ENCODE measurements around the gene AK9. TPM values are rescaled to one million over a fixed set of nuclear protein-coding genes. Genes with fewer than 3 reads are reported as not detected.
"Not testable (repeated sequence)": the region's sequence is repeated elsewhere in the genome, so short reads cannot be mapped to it uniquely, and the experiment has no call there.

Gene AK9
- total RNA-seq, 1 donor from 2014 or later, result 15.5 TPM

- no peak for DNase-seq
Observed at GRCh38 chr6:109623288-109623687, 67.7 kb downstream of the AK9 start.

- DNase-seq, result no peak
Observed at GRCh38 chr6:109612268-109612667, 78.7 kb downstream of the AK9 start.

DNA sequence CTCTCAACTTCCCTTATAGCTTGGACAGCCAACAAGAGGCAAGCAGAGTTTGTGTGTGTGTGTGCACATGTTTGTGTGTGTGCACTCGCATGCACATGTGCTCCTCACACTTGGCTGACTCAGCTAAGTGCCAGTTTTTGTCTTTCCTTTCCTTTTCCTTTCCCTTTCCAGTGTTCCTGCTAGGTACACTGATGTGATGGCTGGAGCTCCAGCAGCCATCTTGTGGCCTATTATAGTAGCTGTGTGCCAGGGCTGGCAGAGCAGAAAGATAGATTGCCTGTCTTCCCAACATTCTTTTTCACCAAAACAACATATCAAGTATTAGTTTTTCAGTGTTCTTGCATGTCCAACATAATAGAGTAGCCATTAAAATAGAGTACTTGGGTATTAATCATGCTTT lies 79.5 kb downstream of the AK9 start:
- no peak for DNase-seq

DNA sequence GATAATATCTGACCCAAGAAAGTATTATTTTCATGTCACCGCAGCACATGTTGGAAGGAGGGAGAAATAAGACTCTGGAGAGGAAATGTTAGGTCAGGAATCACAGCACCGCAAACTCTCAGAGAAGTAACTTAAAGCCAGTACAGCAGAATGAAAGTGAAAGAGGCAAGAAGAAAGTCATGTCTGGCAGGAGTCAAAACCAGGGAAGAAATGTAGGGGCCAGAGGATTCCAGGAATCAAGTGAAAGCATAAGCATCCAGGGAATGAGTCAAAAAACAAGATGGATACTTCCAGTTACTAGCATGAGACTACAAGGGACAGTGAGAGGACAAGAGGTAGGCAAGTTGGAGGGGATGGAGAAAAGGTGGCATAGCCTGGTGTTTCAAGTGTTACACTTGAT lies 80.4 kb downstream of the AK9 start:
- no peak for DNase-seq

DNA sequence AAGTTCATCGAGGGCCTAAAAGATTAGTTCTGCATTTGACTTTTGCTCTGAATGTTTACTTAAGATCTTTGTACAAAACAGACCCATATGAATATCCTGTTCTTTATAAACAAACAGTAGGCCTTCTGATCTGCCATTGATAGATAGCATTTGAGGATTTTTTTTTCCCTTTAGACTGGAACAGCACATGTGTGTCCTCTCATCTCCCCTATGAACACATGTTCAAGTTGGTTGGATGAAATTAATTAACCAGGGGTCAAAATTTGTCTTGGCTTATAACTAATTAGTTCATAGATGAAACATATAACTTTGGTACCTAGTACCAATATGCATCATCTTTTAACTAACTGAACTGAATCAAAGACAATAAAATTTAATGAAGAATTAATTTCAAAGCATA lies 81.3 kb downstream of the AK9 start:
- DNase-seq, result no peak

- no peak for DNase-seq
Observed at GRCh38 chr6:109606359-109606758, 84.6 kb downstream of the AK9 start.

- no peak for DNase-seq
Observed at GRCh38 chr6:109595998-109596397, 95.0 kb downstream of the AK9 start.

- DNase-seq, result no peak
Observed at GRCh38 chr6:109580519-109580918, 110.5 kb downstream of the AK9 start.

GRCh38 chr6:109579361-109579760 lies 111.6 kb downstream of the AK9 start:
- no peak for DNase-seq

DNA sequence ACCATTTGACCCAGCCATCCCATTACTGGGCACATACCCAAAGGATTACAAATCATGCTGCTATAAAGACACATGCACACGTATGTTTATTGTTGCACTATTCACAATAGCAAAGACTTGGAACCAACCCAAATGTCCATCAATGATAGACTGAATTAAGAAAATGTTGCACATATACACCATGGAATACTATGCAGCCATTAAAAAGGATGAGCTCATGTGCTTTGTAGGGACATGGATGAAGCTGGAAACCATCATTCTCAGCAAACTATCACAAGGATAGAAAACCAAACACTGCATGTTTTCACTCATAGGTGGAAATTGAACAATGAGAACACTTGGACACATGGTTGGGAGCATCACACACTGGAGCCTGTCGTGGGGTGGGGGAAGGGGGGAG lies 121.1 kb downstream of the AK9 start:
- DNase-seq, result not testable (repeated sequence)

DNA sequence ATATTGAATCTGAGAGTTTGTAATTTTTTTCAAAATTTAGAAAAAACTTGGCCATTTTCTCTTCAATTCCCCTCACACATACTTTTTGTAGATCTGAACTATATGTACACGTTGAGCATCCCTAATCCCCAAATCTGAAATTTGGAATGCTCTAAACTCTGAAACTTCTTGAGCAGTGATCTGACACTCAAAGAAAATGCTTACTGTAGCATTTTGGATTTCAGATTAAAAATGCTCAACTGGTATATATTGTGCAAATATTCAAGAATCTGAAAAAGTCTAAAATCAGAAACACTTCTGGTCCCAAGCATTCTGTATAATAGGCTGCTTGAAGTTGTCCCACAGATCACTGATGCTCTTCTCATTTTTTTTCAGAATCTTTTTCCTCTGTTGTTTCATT lies 129.2 kb downstream of the AK9 start:
- no peak for DNase-seq

DNA sequence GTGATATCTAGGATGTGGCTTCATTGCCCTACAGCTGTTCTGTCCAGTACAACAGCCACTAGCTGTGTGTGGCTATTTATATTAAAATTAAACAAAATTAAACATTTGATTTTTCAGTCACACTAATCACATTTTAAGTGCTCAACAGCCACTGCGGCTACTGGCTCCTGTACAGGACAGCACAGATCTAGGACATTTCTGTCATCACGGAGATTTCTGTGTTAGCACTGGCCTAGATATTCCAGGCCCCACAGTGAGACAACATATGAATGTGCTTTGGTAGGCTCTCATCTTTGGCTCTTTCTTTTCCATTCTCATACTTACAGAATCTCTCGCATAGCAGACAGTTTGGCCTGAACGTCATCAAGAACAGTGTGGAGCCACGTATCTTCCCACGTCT lies 159.6 kb downstream of the AK9 start:
- DNase-seq, result no peak

GRCh38 chr6:109527989-109528388 lies 163.0 kb downstream of the AK9 start:
- no peak for DNase-seq

- peak; percentile 81 for DNase-seq
Observed at GRCh38 chr6:109526905-109527628, 163.9 kb downstream of the AK9 start.

- DNase-seq, result no peak
Observed at GRCh38 chr6:109524129-109524528, 166.9 kb downstream of the AK9 start.

DNA sequence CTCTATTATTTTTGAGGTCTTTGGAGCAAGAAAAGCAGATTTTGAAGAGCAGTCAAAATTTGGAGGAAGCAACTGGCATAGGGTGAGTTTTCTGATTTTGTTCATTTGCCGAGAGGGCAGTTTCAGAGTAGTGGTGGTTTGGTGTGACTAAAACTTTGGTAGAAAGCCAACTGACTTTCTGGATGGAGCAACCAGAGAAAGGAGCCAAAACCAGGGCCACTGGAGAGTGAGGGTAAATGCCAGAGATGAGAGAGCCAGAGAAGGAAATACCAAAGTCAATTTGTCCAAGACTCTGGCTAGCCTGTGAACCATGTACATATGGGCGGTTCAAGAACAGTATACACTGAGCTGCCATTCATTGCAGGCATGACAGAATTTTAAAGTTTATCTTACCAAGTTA lies 167.5 kb downstream of the AK9 start:
- DNase-seq, result no peak

- no peak for DNase-seq
Observed at GRCh38 chr6:109521080-109521479, 169.9 kb downstream of the AK9 start.

- DNase-seq, result not testable (repeated sequence)
Observed at GRCh38 chr6:109519647-109520046, 171.4 kb downstream of the AK9 start.

GRCh38 chr6:109516929-109517328 lies 174.1 kb downstream of the AK9 start:
- no peak for DNase-seq

DNA sequence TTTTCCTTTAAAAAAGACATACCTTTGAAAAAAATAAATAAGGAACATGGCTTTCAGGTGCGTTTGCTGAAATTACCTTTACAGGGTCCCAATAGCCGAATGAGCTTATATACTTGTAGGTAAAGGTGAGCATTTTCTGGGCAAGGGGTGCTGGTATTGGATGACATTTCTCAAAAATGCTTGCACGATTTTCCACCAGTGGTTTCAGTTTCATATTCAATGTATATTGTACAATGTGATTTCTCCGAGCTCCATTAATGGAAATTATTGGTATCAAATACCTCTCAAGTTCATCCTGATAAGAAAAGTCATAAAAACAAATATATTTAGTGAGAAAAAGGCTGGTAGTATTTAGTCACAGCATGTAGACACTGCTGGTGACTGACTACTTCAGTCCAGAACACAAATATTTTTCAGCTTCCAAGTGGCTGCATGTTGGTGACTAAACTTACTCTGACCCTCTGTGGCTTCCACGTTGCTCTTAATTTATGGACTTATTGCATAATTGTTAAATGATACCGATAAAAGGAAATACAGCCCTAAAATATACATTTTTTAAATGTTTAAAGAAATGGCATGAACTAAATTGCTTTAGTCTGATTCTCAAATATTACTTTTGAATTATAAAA lies 175.1 kb downstream of the AK9 start:
- no peak for DNase-seq

DNA sequence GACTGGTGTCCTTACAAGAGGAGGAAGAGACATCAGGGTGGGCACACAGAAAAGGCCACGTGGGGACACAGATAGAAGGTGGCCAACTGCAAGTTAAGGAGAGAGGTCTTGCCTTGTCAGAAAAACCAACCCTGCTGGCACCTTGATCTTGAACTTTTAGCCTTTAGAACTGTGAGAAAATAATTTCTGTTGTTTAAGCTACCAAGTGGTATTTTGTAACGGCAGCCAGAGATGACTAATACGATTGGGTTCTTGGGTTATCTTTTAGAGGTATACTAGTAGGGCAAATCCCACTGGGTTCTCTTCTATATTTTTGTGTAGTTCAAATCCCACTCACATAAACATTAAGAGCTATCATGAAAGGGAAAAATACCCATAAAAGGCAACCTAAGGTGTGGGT lies 176.1 kb downstream of the AK9 start:
- no peak for DNase-seq

DNA sequence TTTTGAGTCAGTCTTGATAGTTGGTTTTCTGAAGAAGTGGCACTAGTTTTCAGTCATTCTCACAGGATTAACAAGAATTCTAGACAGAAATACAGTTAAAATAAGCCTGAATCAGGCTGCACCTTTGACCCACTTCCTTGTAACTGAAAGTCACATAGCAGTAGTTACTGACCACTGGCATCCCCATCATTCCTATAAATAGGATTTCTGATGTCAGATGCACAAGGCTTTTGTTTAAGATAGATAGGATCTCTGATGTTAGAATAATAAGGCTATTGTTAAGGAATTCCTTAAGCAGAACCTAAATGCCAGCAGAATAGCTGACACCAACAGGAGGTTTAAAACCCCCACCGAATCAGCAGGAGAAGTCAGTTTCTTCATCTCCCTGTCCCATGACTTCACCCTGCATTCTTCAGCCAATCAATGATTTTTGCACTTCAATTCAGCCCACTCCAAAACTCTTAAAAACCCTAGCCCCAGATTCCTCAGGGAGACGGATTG lies 177.4 kb downstream of the AK9 start:
- DNase-seq, result no peak

GRCh38 chr6:109512271-109512817 lies 178.7 kb downstream of the AK9 start:
- no peak for DNase-seq

DNA sequence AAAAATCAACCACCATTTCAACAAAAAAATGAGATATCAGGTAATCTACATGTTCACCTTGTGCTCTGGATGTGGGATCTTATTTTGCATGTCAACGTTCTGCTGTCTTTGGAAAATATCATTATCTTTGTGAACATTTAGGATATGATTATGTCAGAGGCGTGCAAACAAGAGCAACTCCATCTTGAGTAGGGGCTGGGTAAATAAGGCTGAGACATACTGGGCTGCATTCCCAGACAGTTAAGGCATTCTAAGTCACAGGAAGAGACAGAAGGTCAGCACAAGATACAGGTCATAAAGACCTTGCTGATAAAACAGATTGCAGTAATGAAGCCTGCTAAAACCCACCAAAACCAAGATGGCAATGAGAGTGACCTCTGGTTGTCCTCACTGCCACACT lies 179.2 kb downstream of the AK9 start:
- DNase-seq, result no peak
